GM12801 (cell line): ENCODE data around the gene CDKL2.

Experiments used
- TF ChIP-seq, protein P1 (sequence below): IDR thresholded peaks from one replicate; pipeline ENCODE4 v1.5.1; 2011; ENCODE audit warnings: control low read depth; ENCODE audit not compliant: insufficient read length; ENCODE audit errors: extremely low read depth

Gene CDKL2

DNA sequence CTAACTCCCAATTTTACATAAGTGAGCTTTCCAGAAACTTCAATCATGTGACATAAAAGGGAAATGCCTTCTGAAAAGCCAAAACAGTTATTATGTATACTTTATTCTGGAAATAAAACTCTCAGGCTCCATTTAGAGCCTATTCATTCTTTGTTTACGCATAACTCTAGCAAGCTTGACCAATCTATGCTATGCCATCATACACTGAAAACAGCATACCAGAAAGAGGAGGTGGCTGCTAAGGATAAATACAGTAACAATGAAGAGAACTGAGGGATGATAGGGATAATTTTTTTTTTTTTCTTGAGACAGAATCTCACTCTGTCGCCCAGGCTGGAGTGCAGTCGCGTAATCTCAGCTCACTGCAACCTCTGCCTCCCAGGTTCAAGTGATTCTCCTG is 24.4 kb downstream of the CDKL2 start:
- TF ChIP-seq, protein P1, sequence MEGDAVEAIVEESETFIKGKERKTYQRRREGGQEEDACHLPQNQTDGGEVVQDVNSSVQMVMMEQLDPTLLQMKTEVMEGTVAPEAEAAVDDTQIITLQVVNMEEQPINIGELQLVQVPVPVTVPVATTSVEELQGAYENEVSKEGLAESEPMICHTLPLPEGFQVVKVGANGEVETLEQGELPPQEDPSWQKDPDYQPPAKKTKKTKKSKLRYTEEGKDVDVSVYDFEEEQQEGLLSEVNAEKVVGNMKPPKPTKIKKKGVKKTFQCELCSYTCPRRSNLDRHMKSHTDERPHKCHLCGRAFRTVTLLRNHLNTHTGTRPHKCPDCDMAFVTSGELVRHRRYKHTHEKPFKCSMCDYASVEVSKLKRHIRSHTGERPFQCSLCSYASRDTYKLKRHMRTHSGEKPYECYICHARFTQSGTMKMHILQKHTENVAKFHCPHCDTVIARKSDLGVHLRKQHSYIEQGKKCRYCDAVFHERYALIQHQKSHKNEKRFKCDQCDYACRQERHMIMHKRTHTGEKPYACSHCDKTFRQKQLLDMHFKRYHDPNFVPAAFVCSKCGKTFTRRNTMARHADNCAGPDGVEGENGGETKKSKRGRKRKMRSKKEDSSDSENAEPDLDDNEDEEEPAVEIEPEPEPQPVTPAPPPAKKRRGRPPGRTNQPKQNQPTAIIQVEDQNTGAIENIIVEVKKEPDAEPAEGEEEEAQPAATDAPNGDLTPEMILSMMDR: no peak

DNA sequence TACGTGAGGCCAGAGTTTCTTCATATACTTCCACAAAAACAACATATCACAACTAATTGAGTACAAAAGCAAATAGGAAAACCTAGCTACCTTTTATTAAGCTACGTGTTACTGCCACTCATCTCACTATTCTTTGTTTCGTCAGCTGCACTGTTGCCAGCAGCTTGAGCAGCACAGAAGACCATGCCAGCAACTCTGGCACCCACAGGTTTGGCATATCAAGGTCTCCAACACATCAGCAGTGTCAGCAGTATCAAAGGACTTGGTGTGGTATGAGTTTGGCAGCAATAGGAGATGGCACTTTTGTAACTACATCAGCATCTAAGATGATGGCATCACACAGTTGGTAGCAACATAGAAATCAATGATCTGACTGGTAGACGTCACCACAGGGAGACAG is 30.7 kb downstream of the CDKL2 start:
- TF ChIP-seq, protein P1: no peak

DNA sequence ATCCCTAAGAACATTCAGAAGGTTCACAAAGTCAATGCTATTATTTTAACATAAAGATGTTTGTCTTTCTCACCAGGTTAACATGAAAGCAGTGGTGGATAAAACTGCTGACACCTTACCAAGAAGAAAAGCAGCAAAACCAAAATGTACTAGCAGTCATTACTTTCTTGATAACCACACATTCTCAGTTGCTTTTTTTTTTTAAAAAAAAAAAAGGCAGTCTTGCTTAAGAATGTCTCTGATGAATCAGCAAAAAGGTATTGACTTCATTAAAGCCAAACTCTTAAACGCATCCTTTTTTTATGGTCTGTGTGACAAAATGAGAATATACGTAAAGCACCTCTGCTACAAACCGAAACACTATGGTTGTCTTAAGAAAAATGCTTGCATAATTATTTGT is 31.9 kb downstream of the CDKL2 start:
- TF ChIP-seq, protein P1: no peak

DNA sequence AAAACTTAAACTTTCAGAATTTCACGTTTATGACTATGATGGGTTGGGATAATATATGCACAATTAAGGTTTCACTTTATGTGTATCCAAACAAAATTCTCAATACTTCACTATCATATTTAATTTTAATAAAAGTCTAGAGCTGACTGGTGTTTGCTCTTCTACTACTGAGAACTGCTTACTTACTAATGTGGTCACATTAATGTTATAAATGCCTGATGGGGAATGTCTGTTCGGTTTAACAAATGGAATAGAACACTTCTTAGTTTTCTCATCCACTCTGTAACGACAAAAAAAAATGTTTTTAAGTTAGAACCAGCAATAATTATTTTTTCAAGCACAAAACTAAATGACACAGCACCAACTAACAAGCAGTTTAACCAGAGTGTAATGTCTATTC is 34.3 kb downstream of the CDKL2 start:
- TF ChIP-seq, protein P1: no peak

DNA sequence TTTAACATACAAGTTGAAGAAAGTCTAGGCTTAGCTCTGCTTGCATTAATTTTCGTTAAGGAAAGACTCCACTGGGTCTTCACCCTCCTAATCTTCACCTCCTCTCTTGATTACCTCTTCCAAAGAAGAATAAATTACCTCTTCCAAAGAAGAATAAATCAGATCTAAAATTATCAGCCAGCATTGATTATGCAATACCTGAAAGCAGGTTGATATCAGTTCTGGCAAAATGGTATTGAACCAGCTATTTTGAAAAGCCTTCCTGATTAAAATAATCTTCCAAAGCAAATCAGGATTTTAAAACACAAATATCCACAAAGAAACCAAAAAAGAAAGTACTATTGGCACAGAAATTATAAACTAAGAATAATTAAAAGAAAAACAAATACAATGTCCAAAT is 36.9 kb downstream of the CDKL2 start:
- TF ChIP-seq, protein P1: no peak

DNA sequence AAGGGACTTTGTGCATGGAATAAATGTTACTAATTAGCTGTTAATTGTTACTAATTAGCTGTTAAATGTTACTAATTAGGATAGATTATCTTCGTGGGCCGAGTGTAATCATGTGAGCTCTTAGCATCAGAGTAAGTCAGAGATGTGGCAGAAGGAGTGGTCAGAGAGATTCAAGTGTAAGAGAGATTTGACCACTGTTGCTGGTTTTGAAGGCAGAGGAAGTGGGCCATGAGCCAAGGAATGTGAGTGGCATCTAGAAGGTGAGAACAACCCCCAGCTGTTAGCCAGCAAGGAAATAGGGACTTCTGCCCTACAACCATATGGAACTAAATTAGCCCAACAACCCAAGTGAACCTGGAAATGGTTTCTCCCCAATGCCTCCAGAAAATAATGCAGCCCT is 46.3 kb downstream of the CDKL2 start:
- TF ChIP-seq, protein P1: no peak

DNA sequence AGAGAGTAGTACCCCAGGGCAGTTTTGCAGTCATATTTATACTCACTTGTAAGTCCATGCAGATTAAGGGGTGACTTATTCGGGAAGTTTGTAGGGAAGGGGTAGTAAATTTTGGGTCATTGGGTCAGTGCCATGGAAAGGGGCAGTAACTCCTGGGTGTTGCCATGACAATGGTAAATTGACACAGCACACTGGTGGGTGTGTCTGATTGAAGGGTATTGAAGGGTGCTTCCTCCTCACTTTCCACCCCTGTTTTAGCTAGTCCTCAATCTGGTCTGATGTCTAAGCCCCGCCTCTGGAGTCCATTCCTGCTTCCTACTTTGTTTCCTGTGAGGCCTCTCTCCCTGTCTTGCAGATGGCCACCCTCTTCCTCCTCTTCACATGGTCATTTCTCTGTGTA is 62.6 kb downstream of the CDKL2 start:
- TF ChIP-seq, protein P1: no peak

DNA sequence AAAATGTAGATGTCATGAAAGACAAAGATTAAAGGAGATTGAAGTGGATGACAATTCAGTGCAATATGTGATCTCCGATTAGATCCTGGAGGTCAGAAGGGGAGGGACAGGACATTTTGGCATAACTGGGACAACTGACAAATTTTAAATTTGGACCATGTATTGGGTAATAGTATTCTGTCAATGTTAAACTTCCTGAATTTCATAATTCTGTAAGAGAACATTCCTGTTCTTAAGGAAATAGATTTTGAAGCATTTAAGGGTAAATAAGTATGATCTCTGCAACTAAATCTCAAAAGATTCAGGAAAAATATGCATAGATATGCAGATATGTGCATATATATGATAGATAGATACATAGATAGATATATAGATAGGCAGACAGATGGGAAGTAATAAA is 63.4 kb downstream of the CDKL2 start:
- TF ChIP-seq, protein P1: no peak
